ENCODE data around the gene AGR2. TPM values are rescaled to one million over a fixed set of nuclear protein-coding genes. Genes with fewer than 3 reads are reported as not detected.
"Not testable (repeated sequence)": the region's sequence is repeated elsewhere in the genome, so short reads cannot be mapped to it uniquely, and the experiment has no call there.

Gene AGR2
- total RNA-seq: 3.1 TPM

DNA sequence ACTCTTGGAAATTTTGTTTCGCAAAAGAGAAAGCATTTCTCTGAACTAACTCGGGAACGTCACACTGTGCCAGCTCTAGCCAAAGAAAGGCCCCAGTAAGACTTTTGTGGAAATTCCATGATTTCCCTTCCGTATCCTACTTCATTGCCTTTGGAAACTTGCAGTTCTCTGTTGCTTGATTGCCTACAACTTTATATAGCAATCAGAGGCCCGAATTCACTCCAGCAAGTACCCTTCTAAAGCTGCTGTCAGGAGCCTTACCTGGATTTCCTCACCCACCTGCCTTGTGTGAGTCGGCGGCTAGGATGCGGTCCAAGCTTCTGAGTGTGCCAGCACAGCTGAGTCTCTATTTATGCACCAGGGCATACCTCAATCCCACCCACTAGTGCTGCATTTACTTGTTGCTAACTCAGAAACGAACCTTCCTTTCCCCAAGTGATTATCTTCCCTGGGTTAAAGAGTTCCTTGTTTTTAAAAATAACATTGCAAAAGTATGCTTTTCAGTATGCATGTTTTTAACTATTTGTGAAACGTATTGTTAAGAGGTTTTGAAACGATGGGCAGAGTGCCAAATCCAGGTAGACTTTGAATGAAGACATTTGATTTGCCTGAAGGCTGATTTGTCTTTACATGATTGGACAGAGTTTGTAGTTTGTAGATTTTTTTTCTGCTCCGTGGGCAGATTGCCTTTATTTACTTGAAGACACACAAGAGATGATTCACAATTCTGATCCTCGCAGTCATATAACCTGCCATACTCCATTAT lies at the start of gene AGR2:
AGR2 (minus strand) TSS at position 326 of the 766 bp plus-strand sequence. CDS start 3,203 bp downstream, outside the sequence.
- Histone ChIP-seq H3K9ac (ENCODE audit: low read depth in 1 of 3, low read length in 3 of 3) (no peak within 1 kb of the TSS), H3K9me3 (ENCODE audit: control insufficient read depth in 3 of 3, low read length in 3 of 3) (no peaks in the 10 kb centered on the region), H3K4me3 (ENCODE audit: low read length in 3 of 3) (no peak within 1 kb of the TSS), H3K27me3 (ENCODE audit: control insufficient read depth in 3 of 3, insufficient read depth in 3 of 3, low read length in 3 of 3) (no peaks in the 10 kb centered on the region), H3K27ac (ENCODE audit: low read depth, low read length) (no peak within 1 kb of the TSS), H3K36me3 (ENCODE audit: control insufficient read depth in 3 of 3, insufficient read depth in 3 of 3, low read length in 3 of 3) (no peaks in the 10 kb centered on the region), H3K4me1 (ENCODE audit: control insufficient read depth in 3 of 3, insufficient read depth in 3 of 3, low read length in 3 of 3) (no peaks in the 10 kb centered on the region)

DNA sequence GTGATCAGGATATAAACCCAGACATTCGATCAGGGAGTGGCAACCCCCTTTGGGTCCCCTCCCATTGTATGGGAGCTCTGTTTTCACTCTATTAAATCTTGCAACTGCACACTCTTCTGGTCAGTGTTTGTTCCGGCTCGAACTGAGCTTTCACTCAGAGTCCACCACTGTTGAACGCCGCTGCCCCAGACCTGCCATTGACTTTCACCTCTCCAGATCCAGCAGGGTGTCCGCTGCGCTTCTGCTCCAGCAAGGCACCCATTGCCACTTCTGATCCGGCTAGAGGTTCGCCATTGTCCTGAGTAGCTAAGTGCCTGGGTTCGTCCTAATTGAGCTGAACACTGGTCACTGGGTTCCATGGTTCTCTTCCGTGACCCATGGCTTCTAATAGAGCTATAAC lies 48.4 kb upstream of the AGR2 start:
- not testable (repeated sequence) for H3K4me3 ChIP-seq (ENCODE audit: low read length in 3 of 3); H3K4me1 ChIP-seq (ENCODE audit: control insufficient read depth in 3 of 3, insufficient read depth in 3 of 3, low read length in 3 of 3); H3K36me3 ChIP-seq (ENCODE audit: control insufficient read depth in 3 of 3, insufficient read depth in 3 of 3, low read length in 3 of 3); H3K27me3 ChIP-seq (ENCODE audit: control insufficient read depth in 3 of 3, insufficient read depth in 3 of 3, low read length in 3 of 3); H3K9ac ChIP-seq (ENCODE audit: low read depth in 1 of 3, low read length in 3 of 3); H3K27ac ChIP-seq (ENCODE audit: low read depth, low read length); H3K9me3 ChIP-seq (ENCODE audit: control insufficient read depth in 3 of 3, low read length in 3 of 3)

DNA sequence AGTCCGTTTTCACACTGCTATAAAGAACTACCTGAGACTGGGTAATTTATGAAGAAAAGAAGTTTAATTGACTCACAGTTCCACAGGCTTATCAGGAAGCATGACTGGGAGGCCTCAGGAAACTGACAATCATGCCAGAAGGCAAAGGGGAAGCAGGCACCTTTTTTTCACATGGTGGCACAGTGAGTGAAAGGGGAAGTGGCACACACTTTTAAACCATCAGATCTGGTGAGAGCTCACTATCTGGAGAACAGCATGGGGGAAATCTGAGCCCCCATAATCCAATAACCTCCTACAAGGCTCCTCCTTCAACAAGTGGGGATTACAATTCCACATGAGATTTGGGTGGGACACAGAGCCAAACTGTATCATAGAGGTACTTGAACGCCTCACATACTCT lies 47.0 kb upstream of the AGR2 start:
- no peak overlapping the region for H3K27ac ChIP-seq (ENCODE audit: low read depth, low read length)
- no peak overlapping the region for H3K4me3 ChIP-seq (ENCODE audit: low read length in 3 of 3)
- no peaks in the 10 kb centered on the region for H3K4me1 ChIP-seq (ENCODE audit: control insufficient read depth in 3 of 3, insufficient read depth in 3 of 3, low read length in 3 of 3)

DNA sequence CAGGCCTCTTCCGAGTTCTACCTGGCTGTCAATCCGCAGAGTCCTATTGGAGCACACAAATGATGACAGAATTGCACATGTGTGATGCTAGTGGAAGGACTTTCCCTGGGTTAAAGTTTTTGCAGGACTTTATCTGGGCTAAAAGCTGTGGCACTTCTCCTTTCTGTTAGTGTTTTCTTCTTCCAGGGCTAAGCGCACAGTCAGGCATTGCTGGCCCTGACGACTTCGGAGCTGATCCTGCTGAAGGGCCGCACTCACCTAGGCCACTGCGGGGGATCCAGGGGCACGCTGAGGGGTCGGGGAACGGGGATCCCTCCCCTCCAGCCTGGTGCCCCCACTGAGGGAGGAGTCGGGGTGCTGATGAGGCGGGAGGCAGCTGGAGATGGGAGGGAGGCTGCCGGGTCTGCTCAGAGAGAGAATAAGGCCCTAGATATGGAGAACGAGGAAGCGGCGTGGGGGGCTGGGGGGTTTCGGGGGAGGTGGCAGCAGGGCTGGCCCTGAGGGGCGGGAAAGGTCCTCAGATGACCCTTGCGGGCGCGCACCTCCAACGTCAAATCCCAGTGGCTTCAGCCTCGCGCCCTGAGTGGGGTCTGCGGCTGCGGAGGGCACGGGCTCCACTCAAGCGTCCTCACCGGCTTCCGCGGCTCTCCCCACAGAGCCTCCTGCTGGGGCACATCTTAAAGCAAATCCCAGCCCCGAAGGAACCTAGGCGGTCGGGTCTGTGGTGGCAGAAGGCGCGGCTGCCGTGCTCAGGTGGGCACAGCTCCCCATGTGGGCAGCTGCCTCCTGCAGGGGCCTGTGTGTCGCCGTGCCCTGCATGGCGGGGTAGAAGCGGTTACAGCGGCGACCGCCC lies 46.0 kb upstream of the AGR2 start:
- Histone ChIP-seq H3K9me3 (ENCODE audit: control insufficient read depth in 3 of 3, low read length in 3 of 3) (no peaks in the 10 kb centered on the region), H3K4me3 (ENCODE audit: low read length in 3 of 3) (no peak overlapping the region), H3K9ac (ENCODE audit: low read depth in 1 of 3, low read length in 3 of 3) (no peak overlapping the region), H3K4me1 (ENCODE audit: control insufficient read depth in 3 of 3, insufficient read depth in 3 of 3, low read length in 3 of 3) (no peaks in the 10 kb centered on the region), H3K27ac (ENCODE audit: low read depth, low read length) (no peak overlapping the region), H3K27me3 (ENCODE audit: control insufficient read depth in 3 of 3, insufficient read depth in 3 of 3, low read length in 3 of 3) (peaks cover 0 to 2% (median 0%) of the 10 kb centered on the region in 3 donors), H3K36me3 (ENCODE audit: control insufficient read depth in 3 of 3, insufficient read depth in 3 of 3, low read length in 3 of 3) (no peaks in the 10 kb centered on the region)

More for the DNA sequence above, 47.0 kb upstream of the AGR2 start:
- Histone ChIP-seq H3K9ac (ENCODE audit: low read depth in 1 of 3, low read length in 3 of 3) (no peak overlapping the region), H3K9me3 (ENCODE audit: control insufficient read depth in 3 of 3, low read length in 3 of 3) (no peaks in the 10 kb centered on the region), H3K36me3 (ENCODE audit: control insufficient read depth in 3 of 3, insufficient read depth in 3 of 3, low read length in 3 of 3) (no peaks in the 10 kb centered on the region), H3K27me3 (ENCODE audit: control insufficient read depth in 3 of 3, insufficient read depth in 3 of 3, low read length in 3 of 3) (peaks cover 0 to 2% (median 0%) of the 10 kb centered on the region in 3 donors)

DNA sequence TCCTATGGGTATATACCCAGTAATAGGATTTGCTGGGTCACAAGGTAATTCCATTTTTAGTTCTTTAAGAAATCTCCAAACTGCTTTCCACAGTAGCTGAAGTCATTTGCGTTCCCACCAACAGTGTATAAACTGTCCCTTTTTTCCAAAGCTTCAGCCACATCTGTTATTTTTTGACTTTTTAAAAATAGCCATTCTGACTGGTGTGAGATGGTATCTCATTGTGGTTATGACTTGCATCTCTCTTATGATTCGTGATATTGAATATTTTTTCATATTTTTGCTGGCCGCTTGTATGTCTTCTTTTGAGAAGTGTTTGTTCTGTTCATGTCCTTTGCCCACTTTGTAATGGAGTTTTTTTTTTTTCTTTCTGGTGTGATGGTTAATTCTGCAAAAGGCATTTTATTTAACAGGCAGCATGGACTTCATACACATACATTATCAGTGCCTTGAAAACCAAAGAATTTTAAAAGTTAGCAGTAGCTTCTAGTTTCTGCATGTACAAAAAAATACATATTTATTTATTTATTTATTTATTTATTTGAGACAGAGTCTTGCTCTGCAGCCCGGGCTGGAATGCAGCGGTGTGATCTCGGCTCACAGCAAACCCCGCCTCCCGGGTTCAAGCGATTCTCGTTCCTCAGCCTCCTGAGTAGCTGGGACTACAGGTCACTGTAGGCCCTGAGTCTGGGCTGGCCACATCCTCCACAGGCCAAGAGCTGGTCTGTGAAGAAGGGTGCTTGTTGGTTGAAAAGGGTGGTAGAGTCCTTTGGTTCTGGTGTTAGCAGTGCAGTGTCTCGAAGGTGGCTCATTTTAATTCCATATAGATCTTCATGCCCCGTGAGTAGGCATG lies 44.7 kb upstream of the AGR2 start:
- Histone ChIP-seq H3K9me3 (ENCODE audit: control insufficient read depth in 3 of 3, low read length in 3 of 3) (no peaks in the 10 kb centered on the region), H3K36me3 (ENCODE audit: control insufficient read depth in 3 of 3, insufficient read depth in 3 of 3, low read length in 3 of 3) (no peaks in the 10 kb centered on the region), H3K4me3 (ENCODE audit: low read length in 3 of 3) (no peak overlapping the region), H3K4me1 (ENCODE audit: control insufficient read depth in 3 of 3, insufficient read depth in 3 of 3, low read length in 3 of 3) (no peaks in the 10 kb centered on the region), H3K27me3 (ENCODE audit: control insufficient read depth in 3 of 3, insufficient read depth in 3 of 3, low read length in 3 of 3) (peaks cover 0 to 4% (median 0%) of the 10 kb centered on the region in 3 donors), H3K27ac (ENCODE audit: low read depth, low read length) (no peak overlapping the region), H3K9ac (ENCODE audit: low read depth in 1 of 3, low read length in 3 of 3) (no peak overlapping the region)

DNA sequence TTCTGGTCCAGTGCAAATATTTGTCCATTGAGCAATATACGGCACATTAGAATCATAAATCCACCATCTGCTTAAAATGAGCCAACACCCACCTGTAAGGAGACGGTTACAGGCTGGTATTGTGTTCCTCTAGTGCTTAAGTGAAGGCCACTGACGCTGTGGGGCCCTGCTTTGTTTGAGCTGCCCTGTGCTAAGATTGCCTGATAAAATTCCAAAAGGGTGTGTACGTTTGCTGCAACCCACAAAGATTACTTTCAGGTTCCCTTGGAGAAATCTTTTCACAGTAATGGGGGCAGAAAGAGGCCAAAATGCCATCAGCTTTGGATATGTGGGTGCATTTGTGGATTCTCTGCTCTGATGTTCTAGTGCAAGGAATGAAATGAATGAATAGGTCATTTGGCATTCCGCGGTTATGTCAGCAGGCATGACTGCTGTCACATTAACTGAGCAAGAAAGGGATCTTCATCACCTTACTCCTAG lies 42.6 kb upstream of the AGR2 start:
- Histone ChIP-seq H3K27ac (ENCODE audit: low read depth, low read length) (no peak overlapping the region), H3K4me3 (ENCODE audit: low read length in 3 of 3) (no peak overlapping the region), H3K4me1 (ENCODE audit: control insufficient read depth in 3 of 3, insufficient read depth in 3 of 3, low read length in 3 of 3) (no peaks in the 10 kb centered on the region), H3K27me3 (ENCODE audit: control insufficient read depth in 3 of 3, insufficient read depth in 3 of 3, low read length in 3 of 3) (peaks cover 0 to 4% (median 0%) of the 10 kb centered on the region in 3 donors), H3K36me3 (ENCODE audit: control insufficient read depth in 3 of 3, insufficient read depth in 3 of 3, low read length in 3 of 3) (no peaks in the 10 kb centered on the region), H3K9me3 (ENCODE audit: control insufficient read depth in 3 of 3, low read length in 3 of 3) (no peaks in the 10 kb centered on the region), H3K9ac (ENCODE audit: low read depth in 1 of 3, low read length in 3 of 3) (no peak overlapping the region)

DNA sequence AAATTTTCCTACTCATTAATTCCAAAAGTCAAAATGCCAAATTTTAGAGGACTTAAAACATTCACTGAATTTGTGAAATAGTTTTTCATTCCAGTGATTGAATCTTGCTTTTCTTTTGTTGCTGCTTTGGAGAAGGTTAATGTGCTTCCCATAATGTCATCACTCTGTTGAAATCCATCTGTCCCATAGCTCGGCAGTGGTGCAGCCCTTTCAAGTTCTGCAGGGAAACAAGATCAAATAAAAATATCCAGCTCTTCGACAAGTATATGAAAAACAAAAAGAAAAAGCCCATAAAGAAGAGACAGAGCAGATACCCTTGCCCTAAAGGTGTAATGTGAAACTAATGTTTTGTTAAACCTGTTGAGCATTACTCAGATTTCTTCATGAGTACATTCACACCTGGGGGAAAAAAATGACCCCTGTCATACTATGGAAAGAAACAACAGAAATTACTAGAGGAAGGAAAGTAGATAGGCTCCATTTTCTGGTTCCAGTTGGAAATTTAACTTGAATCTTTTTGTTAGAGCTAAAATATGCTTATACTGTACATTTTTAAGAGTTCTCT lies 41.9 kb upstream of the AGR2 start:
- H3K9ac ChIP-seq (ENCODE audit: low read depth in 1 of 3, low read length in 3 of 3): no peak overlapping the region
- no peaks in the 10 kb centered on the region for H3K4me1 ChIP-seq (ENCODE audit: control insufficient read depth in 3 of 3, insufficient read depth in 3 of 3, low read length in 3 of 3)
- H3K4me3 ChIP-seq (ENCODE audit: low read length in 3 of 3): no peak overlapping the region
- no peaks in the 10 kb centered on the region for H3K9me3 ChIP-seq (ENCODE audit: control insufficient read depth in 3 of 3, low read length in 3 of 3)
- peaks cover 0 to 4% (median 0%) of the 10 kb centered on the region in 3 donors for H3K27me3 ChIP-seq (ENCODE audit: control insufficient read depth in 3 of 3, insufficient read depth in 3 of 3, low read length in 3 of 3)
- H3K27ac ChIP-seq (ENCODE audit: low read depth, low read length): no peak overlapping the region
- H3K36me3 ChIP-seq (ENCODE audit: control insufficient read depth in 3 of 3, insufficient read depth in 3 of 3, low read length in 3 of 3): no peaks in the 10 kb centered on the region

DNA sequence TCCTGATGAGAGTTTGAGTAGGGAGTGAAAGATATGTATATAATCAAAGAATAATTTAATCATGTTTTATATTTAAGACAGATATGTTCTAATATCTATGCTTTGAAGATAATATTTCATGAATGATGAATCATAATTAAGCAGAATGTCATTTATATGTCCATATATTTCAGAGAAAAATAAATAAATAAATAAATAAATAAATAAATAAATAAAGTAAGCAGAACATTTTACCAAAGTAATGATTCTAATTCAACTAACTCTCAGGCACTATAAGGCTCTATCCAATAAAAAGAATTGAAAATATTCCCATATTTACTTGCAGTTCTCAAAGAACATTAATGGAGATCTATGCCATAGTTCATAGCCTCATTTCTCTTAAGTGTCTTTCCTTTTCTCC lies 40.9 kb upstream of the AGR2 start:
- no peaks in the 10 kb centered on the region for H3K4me1 ChIP-seq (ENCODE audit: control insufficient read depth in 3 of 3, insufficient read depth in 3 of 3, low read length in 3 of 3)
- H3K9ac ChIP-seq (ENCODE audit: low read depth in 1 of 3, low read length in 3 of 3): no peak overlapping the region
- H3K27me3 ChIP-seq (ENCODE audit: control insufficient read depth in 3 of 3, insufficient read depth in 3 of 3, low read length in 3 of 3): peaks cover 0 to 2% (median 0%) of the 10 kb centered on the region in 3 donors
- no peaks in the 10 kb centered on the region for H3K9me3 ChIP-seq (ENCODE audit: control insufficient read depth in 3 of 3, low read length in 3 of 3)
- H3K4me3 ChIP-seq (ENCODE audit: low read length in 3 of 3): no peak overlapping the region
- H3K27ac ChIP-seq (ENCODE audit: low read depth, low read length): no peak overlapping the region
- no peaks in the 10 kb centered on the region for H3K36me3 ChIP-seq (ENCODE audit: control insufficient read depth in 3 of 3, insufficient read depth in 3 of 3, low read length in 3 of 3)

DNA sequence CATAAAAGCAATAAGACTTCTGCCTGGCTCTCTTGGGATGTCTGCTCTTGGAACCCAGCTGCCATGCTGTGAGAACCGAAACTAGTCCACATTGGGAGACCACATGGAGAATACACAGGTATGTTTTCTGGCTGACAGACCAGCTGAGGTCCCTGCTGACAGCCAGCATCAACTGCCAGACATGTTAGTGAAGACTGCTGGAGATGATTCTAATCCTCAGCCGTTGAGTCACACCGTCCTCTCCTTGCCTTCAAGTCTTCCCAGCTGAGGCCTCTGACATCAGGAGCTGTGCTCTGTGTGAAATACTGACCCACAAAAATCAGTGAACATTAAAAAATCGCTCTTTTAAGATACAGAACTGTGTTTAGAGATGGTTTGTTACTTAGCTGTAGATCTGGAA lies 36.9 kb upstream of the AGR2 start:
- Histone ChIP-seq H3K9ac (ENCODE audit: low read depth in 1 of 3, low read length in 3 of 3) (no peak overlapping the region), H3K9me3 (ENCODE audit: control insufficient read depth in 3 of 3, low read length in 3 of 3) (no peaks in the 10 kb centered on the region), H3K27ac (ENCODE audit: low read depth, low read length) (no peak overlapping the region), H3K4me3 (ENCODE audit: low read length in 3 of 3) (no peak overlapping the region), H3K4me1 (ENCODE audit: control insufficient read depth in 3 of 3, insufficient read depth in 3 of 3, low read length in 3 of 3) (no peaks in the 10 kb centered on the region), H3K36me3 (ENCODE audit: control insufficient read depth in 3 of 3, insufficient read depth in 3 of 3, low read length in 3 of 3) (no peaks in the 10 kb centered on the region), H3K27me3 (ENCODE audit: control insufficient read depth in 3 of 3, insufficient read depth in 3 of 3, low read length in 3 of 3) (peaks cover 0 to 2% (median 0%) of the 10 kb centered on the region in 3 donors)
